Stimulated activated naive B cell treated with anti-CD40 and anti-IgM and Interleukin-4, amounts not matched to agents 10 μg/mL and 1 μg/mL and 100 μg/mL, for 72 hours (primary cell): Measurements from ENCODE around the gene ACTL6B.
A peak's percentile ranks its signal among the peaks of the same experiment; 100 is the strongest.
"Not testable (repeated sequence)": the region's sequence is repeated elsewhere in the genome, so short reads cannot be mapped to it uniquely, and the experiment has no call there.

Experiments
- ATAC-seq, 2 donors: fragments of 150-1000 bp; cut with Tn5 transposase; replicated peaks; 2 replicates each; pipeline ENCODE4 v1.10.0; 2021; ENCODE audit warnings: moderate library complexity in 1 of 2
- DNase-seq: peaks from one replicate; pipeline ENCODE4 v3.0.0; 2021
- H3K27ac Mint-ChIP-seq: one replicate; pipeline ENCODE4 v1.8.0; 2022; ENCODE audit warnings: mild to moderate bottlenecking, mixed read lengths
- H3K27me3 Mint-ChIP-seq, 2 donors: one replicate each; pipeline ENCODE4 v1.8.0; 2022; ENCODE audit warnings: mixed read lengths in 2 of 2
- H3K36me3 Mint-ChIP-seq, 2 donors: one replicate each; pipeline ENCODE4 v1.8.0; 2022; ENCODE audit warnings: mixed read lengths in 2 of 2, mild to moderate bottlenecking in 1 of 2
- H3K4me1 Mint-ChIP-seq, 2 donors: one replicate each; pipeline ENCODE4 v1.8.0; 2022; ENCODE audit warnings: mixed read lengths in 2 of 2, mild to moderate bottlenecking in 1 of 2
- H3K4me3 Mint-ChIP-seq, 2 donors: one replicate each; pipeline ENCODE4 v1.8.0; 2022; ENCODE audit warnings: mild to moderate bottlenecking in 2 of 2, mixed read lengths in 2 of 2, moderate library complexity in 1 of 2
- H3K9me3 Mint-ChIP-seq, 2 donors: one replicate each; pipeline ENCODE4 v1.8.0; 2022; ENCODE audit warnings: mixed read lengths in 2 of 2, mild to moderate bottlenecking in 1 of 2

ACTL6B gene

DNA sequence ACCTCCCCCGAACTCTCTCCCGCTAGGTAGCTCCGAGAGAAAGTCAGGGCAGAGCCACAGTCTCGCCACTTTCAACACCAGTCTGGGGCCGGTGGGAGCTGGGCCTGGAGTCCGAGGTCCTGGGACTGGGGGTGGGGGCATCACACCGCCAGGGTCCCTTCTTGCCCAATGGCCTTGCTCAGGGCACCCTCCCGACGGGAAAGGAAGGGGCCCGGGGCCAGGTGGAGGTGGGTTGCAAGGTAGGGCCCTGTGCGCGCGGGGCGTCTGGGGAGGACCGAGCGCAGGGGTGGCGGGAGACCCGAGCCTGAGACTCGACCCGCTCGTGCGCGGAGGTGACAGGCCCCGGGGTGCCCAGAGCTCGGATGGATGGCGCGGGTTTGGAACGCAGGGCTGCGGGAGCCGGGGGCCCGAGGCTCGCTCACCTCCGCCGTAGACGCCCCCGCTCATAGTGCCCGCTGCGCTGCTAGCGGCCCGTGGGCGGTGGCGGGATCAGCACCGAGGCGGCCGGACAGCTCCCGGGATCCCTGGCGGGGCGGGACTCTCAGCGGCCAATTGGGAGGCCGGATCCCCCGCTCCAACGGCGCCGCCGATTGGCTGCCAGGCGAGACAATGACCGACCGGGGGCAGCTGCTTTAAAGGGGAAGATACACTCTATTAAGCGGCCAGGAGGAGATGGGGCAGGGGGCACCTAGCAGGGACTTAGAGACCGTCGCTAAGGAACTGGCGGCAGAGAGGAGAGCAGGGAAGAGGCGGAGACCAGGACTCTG lies at the start of gene ACTL6B:
ACTL6B (minus strand) TSS at position 541 of the 767 bp plus-strand sequence; CDS start at position 447, 94 bp downstream.
- DNase-seq (no peak), ATAC-seq (peak in 1 of 2 donors; percentile 52)
- H3K27me3 Mint-ChIP-seq = peaks cover 53 to 64% of the 10 kb centered on the region in 2 donors
- H3K9me3 Mint-ChIP-seq = peaks cover 0 to 1% of the 10 kb centered on the region in 2 donors
- peaks cover 0 to 3% of the 10 kb centered on the region in 2 donors for H3K4me1 Mint-ChIP-seq
- no peak within 1 kb of the TSS for H3K27ac Mint-ChIP-seq
- H3K4me3 Mint-ChIP-seq = peak within 1 kb of the TSS in 1 of 2 donors; percentile 46
- H3K36me3 Mint-ChIP-seq = peaks cover 0 to 3% of the 10 kb centered on the region in 2 donors

DNA sequence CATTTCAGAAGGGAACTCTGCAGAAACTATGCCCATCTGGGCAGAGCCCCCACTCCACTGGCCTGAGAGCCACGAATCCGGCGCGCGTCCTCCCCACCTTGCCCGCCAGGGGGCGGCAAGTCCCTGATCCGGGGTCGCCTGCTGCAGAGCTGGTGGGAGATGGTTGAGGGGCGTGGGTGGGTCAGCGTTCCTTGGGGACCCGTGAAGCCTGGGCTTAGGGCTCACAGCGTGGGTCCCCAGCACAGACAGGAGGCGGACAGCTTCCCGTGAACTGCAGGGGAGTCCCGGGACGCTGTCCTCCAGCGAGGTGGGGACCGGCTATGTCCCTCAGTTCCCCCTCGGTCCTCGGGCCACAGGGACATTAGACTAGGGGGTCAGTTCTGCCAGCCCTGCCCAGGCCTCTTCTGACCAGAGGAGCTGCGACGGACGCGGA lies 49.1 kb upstream of the ACTL6B start:
- Mint-ChIP-seq H3K27ac (peak overlapping the region; percentile 97), H3K27me3 (peaks cover 5 to 6% of the 10 kb centered on the region in 2 donors), H3K9me3 (no peaks in the 10 kb centered on the region), H3K36me3 (peaks cover 6 to 13% of the 10 kb centered on the region in 2 donors), H3K4me3 (peak overlapping the region; percentile 98 to 99), H3K4me1 (peaks cover 10 to 29% of the 10 kb centered on the region in 2 donors)
- peak; percentile 83 for DNase-seq
- peak; percentile 72 to 77 for ATAC-seq

DNA sequence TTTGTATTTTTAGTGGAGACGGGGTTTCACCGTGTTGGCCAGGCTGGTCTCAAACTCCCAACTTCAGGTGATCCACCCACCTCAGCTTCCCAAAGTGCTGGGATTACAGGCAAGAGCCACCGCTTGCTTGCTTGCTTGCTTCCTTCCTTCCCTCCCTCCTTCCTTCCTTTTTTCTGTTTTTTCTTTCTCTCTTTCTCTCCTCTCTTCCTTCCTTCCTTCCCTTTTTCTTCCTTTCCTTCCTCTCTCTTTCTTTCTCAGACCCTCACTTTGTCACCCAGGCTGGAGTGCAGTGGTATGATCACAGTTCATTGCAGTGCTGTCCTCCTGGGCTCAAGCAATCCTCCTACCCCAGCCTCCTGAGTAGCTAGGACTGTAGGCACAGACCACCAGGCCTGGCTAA lies 44.8 kb upstream of the ACTL6B start:
- peaks cover 5 to 16% of the 10 kb centered on the region in 2 donors for H3K27me3 Mint-ChIP-seq
- not testable (repeated sequence) for H3K9me3 Mint-ChIP-seq, H3K36me3 Mint-ChIP-seq, ATAC-seq, H3K4me1 Mint-ChIP-seq, H3K4me3 Mint-ChIP-seq, DNase-seq, H3K27ac Mint-ChIP-seq

DNA sequence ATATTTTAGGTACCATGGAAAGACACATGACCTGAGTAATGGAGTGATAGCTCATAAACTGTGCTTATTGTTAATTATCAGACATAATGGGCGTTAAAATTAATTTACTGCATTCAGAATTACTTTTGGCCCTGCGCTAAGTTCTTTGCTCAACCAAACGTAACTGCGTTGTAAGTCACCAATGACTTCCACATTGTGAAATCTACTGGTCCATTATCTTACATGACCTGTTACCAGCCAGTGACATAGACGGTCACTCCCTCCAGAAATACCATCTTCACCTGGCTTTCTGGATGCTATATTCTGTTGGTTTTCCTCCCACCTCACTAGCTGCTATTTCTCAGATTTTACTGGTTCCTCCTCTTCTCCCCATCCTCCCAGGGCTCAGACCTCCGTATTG lies 42.8 kb upstream of the ACTL6B start:
- peaks cover 9 to 15% of the 10 kb centered on the region in 2 donors for H3K4me1 Mint-ChIP-seq
- no peak overlapping the region for H3K4me3 Mint-ChIP-seq
- H3K9me3 Mint-ChIP-seq = no peaks in the 10 kb centered on the region
- H3K27ac Mint-ChIP-seq = no peak overlapping the region
- ATAC-seq = no peak
- peaks cover 5 to 16% of the 10 kb centered on the region in 2 donors for H3K27me3 Mint-ChIP-seq
- DNase-seq = no peak
- H3K36me3 Mint-ChIP-seq = no peaks in the 10 kb centered on the region

DNA sequence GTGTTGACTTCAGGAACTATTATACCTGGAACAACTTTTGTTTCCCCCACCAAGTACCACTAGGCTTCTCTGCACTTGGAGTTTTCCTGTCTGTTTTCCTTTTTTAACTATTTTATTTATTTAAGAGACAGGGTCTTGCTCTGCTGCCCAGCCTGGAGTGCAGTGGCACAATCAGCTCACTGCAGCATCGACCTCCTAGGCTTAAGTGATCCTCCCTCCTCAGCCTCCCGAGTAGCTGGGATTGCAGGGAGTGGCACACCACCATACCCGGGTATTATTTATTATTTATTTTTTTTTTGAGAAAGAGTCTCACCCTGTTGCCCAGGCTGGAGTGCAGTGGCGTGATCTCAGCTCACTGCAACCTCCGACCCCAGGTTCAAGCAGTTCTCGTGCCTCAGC lies 39.9 kb upstream of the ACTL6B start:
- no peak for DNase-seq
- peaks cover 27 to 36% of the 10 kb centered on the region in 2 donors for H3K4me1 Mint-ChIP-seq
- peaks cover 5 to 10% of the 10 kb centered on the region in 2 donors for H3K36me3 Mint-ChIP-seq
- peak overlapping the region in 1 of 2 donors; percentile 72 for H3K4me3 Mint-ChIP-seq
- no peak for ATAC-seq
- H3K27ac Mint-ChIP-seq = peak overlapping the region; percentile 90
- H3K27me3 Mint-ChIP-seq = peaks cover 2 to 13% of the 10 kb centered on the region in 2 donors
- no peaks in the 10 kb centered on the region for H3K9me3 Mint-ChIP-seq

DNA sequence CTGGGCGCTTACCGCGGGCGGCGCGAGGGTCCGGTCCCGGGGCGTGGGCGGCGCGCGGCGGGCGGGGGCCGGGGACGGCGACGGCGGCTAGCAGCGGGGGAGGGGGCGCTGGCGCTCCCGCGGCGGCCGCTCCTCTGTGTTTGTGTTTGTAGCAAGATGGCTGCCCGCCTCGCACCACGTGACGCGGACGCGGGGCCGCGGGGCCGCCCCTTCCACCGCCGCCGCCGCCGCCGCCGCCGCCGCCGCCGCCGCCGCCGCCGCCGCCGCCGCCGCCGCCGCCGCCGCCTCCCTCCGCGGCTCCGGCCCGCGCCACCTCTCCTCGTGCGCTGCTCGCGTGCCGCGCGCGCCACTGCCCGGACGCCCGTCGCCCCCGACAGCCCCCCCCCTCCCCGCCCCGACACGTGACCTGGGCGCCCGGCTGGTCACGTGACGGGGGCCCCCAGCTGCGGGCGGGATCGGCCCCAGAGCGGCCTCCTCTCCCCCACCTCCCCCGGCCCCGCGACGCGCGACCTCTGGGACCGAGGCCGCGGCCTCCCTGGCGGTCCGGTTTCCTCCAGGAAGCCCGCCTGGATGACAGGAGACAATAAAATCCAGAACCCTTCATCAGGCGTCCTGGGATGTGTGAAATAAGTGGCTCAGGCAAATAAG lies 38.0 kb upstream of the ACTL6B start, which contains the start of gene GIGYF1:
GIGYF1 (minus strand) TSS at position 153 of the 648 bp plus-strand sequence. CDS start 6,012 bp downstream, outside the sequence.
- peak; percentile 60 for DNase-seq
- peaks cover 0 to 2% of the 10 kb centered on the region in 2 donors for H3K27me3 Mint-ChIP-seq
- ATAC-seq = peak; percentile 48 to 58

DNA sequence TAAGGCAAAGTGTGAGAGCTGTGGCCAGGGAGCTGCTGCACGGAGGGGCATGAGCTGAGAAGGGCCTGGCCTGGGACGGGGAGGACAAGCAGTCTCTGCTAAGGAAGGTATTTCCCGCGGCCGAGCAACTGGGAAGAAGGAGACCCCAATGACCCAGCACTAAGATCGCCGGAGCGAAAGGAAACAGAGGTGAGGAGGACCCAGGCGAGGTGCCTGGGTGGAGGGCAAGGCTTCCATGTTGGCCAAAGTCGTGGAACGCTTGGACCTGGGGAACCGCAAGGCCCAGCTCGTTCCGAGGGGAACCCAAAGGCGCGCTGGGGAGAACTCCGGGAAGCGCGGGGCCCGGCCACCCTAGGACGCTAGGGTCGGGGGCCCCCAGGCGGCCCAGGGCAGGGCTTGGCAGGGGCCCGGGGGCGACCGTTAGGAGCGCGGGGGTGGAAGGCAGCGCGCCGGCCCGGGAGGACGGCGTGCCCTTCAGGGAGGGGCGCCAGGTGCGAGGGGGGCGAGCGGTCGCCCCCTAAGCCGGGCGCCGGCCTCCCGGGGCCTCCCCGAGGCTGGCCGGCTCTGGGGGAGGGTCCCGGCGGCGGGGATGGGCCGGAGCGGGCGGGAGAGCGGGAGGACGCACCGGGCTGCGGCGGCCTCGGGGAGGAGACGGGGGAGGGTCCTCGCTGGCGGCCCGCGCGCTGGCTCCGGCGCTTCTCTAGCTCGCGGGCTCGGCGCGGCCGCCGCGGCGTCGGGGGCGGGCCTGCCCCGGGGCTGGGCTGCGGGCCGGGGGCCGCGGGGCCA lies 37.3 kb upstream of the ACTL6B start:
- Mint-ChIP-seq H3K9me3 (no peaks in the 10 kb centered on the region), H3K27me3 (no peaks in the 10 kb centered on the region), H3K27ac (peak overlapping the region; percentile 96), H3K36me3 (peaks cover 5 to 23% of the 10 kb centered on the region in 2 donors), H3K4me1 (peaks cover 41 to 54% of the 10 kb centered on the region in 2 donors), H3K4me3 (peak overlapping the region; percentile 96 to 98)
- DNase-seq = no peak
- peak; percentile 20 to 36 for ATAC-seq

More for the DNA sequence above, 38.0 kb upstream of the ACTL6B start, which contains the start of gene GIGYF1:
- H3K4me3 Mint-ChIP-seq = peak within 1 kb of the TSS; percentile 96 to 98
- peaks cover 35 to 47% of the 10 kb centered on the region in 2 donors for H3K4me1 Mint-ChIP-seq
- no peaks in the 10 kb centered on the region for H3K9me3 Mint-ChIP-seq
- H3K27ac Mint-ChIP-seq = peak within 1 kb of the TSS; percentile 96
- peaks cover 5 to 16% of the 10 kb centered on the region in 2 donors for H3K36me3 Mint-ChIP-seq

DNA sequence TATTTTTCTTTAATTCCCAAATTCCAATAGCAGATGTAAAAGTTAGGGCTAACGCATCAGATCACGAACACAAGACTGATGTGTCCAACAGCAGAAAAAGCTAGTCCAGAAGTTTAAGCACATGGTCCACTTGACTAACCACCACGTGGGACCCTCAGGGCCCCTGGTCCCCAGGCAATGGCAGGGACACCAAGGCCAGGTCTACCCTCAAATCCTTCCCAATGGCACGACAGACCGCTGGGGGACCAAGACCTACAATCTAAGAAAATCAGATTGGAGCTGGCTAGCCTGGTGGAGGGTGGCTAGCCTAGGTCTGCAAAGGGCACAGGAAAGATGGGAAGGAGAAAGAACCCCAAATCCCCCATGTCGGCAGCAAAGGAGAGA lies 36.3 kb upstream of the ACTL6B start:
- Mint-ChIP-seq H3K27me3 (no peaks in the 10 kb centered on the region), H3K36me3 (peaks cover 9 to 29% of the 10 kb centered on the region in 2 donors), H3K9me3 (no peaks in the 10 kb centered on the region), H3K4me1 (peaks cover 45 to 62% of the 10 kb centered on the region in 2 donors), H3K27ac (peak overlapping the region; percentile 96), H3K4me3 (peak overlapping the region; percentile 96 to 98)
- DNase-seq = no peak
- ATAC-seq = no peak

DNA sequence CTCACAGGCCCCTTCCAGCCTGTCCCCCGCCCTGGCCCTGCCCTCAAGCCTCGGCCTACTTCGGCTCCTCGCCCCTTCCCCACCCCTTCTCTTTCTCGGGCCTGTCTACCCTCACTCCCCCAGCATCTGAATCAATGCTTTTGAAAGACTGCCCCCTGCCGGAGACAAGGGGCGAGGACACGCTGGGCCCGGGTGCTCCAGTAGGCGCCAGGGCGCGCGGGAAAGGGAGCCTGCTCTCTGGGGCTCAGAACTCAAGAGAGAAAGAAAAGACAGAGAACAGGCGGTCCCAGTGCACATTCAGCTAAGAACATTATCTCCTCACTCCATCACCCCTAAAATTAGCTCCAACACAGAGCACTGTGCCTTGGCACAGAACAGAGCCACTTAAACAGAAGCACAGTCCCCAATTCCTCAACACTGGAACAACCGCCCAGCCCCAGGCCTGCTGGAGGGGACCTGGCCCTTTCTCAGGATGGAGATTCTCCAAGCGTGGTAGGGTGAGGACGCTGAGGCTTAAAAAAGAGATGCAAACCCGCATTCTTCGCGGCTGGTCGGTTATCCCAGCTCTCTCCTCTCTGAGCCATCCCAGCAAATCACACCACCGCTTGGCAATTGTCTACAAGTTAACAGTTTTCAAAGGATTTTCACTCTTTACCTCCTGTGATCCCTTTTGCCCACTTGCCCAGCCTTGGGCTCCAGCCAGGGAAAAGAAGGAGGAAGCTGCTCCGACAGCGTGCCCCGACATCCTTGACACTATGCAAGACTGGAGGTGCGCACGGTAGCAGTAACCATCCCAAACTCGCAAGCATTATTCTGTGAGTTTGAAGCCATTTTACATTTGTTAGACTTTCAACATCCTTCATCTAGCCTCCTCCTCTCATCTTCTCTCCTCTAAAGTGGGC lies 35.7 kb upstream of the ACTL6B start:
- ATAC-seq = peak; percentile 58 to 60
- Mint-ChIP-seq H3K4me3 (peak overlapping the region; percentile 96 to 98), H3K4me1 (peaks cover 45 to 62% of the 10 kb centered on the region in 2 donors), H3K27me3 (no peaks in the 10 kb centered on the region), H3K27ac (peak overlapping the region; percentile 96), H3K36me3 (peaks cover 9 to 30% of the 10 kb centered on the region in 2 donors), H3K9me3 (no peaks in the 10 kb centered on the region)
- peak; percentile 64 for DNase-seq

DNA sequence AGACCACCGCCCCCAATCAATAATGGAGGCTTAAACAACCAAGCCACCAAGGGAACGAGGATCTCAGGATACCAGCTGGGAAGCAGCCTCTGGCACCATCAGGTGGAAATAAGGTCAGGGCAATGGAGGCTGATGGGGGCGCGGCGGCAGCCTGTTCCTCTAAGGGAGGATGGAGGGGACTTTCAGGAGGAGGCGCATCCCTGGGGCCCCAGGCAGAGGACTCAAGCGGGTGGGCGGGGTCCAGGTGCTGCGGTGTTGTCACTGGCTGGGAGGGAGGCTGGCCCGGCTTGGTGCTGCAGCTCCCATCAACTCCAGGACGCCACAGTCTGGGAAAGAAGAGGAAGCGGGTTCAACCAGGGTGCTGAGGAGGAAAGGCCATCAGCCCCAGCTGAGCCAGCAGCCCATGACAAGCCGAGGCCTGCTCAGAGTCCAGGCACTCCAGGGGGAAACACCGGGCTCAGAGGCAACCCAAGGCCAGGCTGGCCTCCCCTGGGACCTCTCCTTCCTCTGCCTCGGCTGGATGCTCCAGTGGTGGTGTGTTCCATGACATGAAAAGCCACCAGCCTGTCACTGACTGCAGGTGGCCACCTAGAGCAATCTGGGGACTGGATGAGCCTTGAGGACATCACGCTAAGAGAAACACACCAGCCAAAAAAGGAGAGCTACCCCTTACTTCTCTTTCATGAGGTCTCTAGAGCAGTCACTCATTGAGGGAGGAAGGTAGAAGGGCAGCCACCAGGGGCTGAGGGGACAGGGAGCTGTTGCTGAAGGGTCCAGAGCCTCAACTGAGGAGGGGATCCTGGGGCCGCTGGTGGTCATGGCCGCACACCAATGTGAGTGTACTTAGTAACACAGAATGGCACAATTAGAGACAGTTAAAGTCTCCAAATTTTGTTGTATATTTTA lies 33.2 kb upstream of the ACTL6B start:
- Mint-ChIP-seq H3K9me3 (no peaks in the 10 kb centered on the region), H3K36me3 (peaks cover 19 to 41% of the 10 kb centered on the region in 2 donors), H3K4me1 (peaks cover 37 to 47% of the 10 kb centered on the region in 2 donors), H3K4me3 (peak overlapping the region; percentile 38 to 63), H3K27me3 (no peaks in the 10 kb centered on the region), H3K27ac (peak overlapping the region; percentile 82)
- peak; percentile 79 for DNase-seq
- peak; percentile 65 to 72 for ATAC-seq

DNA sequence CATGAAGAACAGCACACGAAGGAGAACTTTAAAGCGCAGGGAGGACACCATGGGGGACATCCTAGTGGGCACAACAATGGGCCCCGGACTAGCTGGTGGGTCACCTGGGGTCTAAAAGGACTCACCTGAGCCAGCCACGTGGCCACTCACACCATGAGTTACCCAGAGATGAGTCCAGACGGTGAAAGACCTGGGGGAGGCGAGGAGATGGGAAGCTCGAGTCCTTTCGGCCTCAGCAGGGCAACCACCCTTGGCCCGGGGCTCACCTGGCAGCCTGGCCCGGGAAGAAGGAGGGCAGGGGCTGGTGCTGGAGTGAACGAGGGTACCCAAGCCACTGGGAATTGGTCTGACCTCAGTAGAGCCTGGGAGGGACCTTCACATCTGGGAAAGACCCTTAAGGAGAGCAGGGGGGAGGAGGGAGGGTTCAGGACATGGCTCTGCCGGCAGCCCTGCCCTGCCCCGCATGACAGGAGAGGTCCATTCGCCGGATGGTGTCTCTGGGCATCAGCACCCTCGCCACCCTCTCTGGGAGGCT lies 32.1 kb upstream of the ACTL6B start:
- no peaks in the 10 kb centered on the region for H3K27me3 Mint-ChIP-seq
- peak overlapping the region; percentile 82 for H3K27ac Mint-ChIP-seq
- ATAC-seq (no peak), DNase-seq (no peak)
- peaks cover 23 to 42% of the 10 kb centered on the region in 2 donors for H3K36me3 Mint-ChIP-seq
- no peaks in the 10 kb centered on the region for H3K9me3 Mint-ChIP-seq
- no peak overlapping the region for H3K4me3 Mint-ChIP-seq
- H3K4me1 Mint-ChIP-seq = peaks cover 37 to 47% of the 10 kb centered on the region in 2 donors

DNA sequence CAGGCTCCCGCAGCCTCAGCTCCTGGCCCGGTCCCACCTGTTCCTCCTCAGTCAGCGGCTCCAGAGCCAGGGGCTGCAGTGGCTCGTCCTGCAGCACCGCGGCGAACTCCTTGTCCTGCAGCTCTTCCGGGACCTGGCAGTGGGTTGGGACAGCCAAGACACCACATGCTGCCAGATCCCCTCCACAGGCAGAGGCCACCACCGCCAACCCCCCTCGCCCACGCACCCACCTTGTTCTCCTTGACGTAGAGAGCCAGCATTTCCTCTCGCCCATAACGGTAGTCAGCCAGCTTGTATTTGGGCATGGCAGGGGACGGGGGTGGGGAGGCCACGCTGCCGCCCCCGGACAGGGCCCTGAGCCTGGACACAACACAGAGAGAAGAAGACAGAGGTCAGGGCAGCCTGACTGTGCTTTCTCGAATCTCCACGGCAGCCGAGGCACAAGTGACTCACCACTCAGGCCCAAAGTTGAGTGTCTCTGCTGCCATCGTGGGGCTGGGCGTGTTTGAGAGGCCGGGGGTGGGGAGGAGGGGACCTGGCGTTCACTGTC lies 31.6 kb upstream of the ACTL6B start:
- Mint-ChIP-seq H3K27ac (peak overlapping the region; percentile 82), H3K36me3 (peaks cover 20 to 40% of the 10 kb centered on the region in 2 donors)

More for the DNA sequence above, 31.6 kb upstream of the ACTL6B start:
- Mint-ChIP-seq H3K9me3 (no peaks in the 10 kb centered on the region), H3K27me3 (no peaks in the 10 kb centered on the region), H3K4me1 (peaks cover 34 to 41% of the 10 kb centered on the region in 2 donors), H3K4me3 (no peak overlapping the region)
- no peak for ATAC-seq
- DNase-seq = no peak
